GM18867 (cell line): ENCODE results near the gene RNF34.

Experiments used
- ATAC-seq: cut with Tn5 transposase; IDR thresholded peaks from one replicate; pipeline ENCODE4 v1.9.1; 2021; ENCODE audit warnings: mild to moderate bottlenecking, moderate library complexity; ENCODE audit not compliant: unreplicated experiment

Gene RNF34

GRCh38 chr12:121465921-121466793 lies 66.2 kb downstream of the RNF34 start:
- peak; percentile 23 for ATAC-seq

- peak; percentile 88 for ATAC-seq
These were observed 67.1 kb downstream of the RNF34 start for GRCh38 chr12:121466794-121467637.

GRCh38 chr12:121467638-121468498 lies 68.0 kb downstream of the RNF34 start:
- ATAC-seq, result peak; percentile 5

GRCh38 chr12:121468499-121468801 lies 68.5 kb downstream of the RNF34 start:
- ATAC-seq, result no peak

- no peak for ATAC-seq
These were observed 70.8 kb downstream of the RNF34 start for GRCh38 chr12:121470751-121471150.

GRCh38 chr12:121472150-121472905 lies 72.4 kb downstream of the RNF34 start:
- ATAC-seq, result no peak
